22Rv1 (cell line): ENCODE results near the gene SGPL1.

Experiments
- H3K27ac ChIP-seq: fragments of 450-650 bp; 2 replicates; pipeline ENCODE4 v1.5.1; 2017
- ZFX ChIP-seq: fragments of 450-650 bp; IDR thresholded peaks from 2 replicates; pipeline ENCODE4 v1.6.1; 2017; ENCODE audit warnings: antibody characterized with exemption, borderline replicate concordance
- TF ChIP-seq, protein P1 (sequence below): fragments of 450-650 bp; IDR thresholded peaks from 2 replicates; pipeline ENCODE4 v1.5.1; 2017; ENCODE audit warnings: mild to moderate bottlenecking

SGPL1 gene

DNA sequence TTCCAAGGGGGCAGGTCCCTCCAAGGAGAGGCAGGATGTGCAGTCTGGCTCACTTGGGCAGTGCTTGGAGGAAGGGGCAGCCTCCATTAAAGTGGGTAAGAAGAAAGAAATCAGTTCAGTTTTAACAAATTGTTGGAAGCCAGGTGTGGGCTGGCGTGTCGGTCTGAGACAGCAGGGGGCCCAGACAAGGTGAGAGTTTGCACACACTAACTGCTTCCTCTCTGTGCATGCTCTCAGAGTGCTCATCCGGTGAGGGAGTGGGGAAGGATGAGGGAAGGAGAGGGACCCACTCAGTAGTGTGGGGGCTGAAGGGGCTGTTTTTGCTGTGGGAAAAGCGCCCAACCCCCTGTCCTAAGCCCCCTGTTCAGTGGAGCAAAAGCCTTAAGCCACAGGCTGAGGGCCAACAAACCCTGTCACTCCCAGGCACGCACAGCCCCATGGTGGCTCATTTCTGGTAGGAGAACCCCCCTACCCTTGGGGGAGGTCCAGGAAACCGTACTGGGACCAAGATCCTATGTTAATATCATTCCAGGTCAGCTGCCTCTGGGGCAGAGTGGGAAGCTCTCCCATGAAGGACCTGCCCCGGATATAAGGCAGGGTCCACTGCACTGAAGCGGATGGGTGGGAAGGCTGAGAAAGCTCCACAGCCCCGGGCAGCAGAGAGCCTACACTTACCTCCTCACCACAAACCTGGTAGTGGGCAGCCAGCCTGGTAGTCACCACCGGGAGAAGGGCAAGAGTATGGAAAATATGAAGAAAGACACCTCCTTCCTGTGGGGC is 77.7 kb downstream of the SGPL1 start:
- H3K27ac ChIP-seq, result no peak overlapping the region
- no peak for TF ChIP-seq ZFX
- TF ChIP-seq, protein P1, sequence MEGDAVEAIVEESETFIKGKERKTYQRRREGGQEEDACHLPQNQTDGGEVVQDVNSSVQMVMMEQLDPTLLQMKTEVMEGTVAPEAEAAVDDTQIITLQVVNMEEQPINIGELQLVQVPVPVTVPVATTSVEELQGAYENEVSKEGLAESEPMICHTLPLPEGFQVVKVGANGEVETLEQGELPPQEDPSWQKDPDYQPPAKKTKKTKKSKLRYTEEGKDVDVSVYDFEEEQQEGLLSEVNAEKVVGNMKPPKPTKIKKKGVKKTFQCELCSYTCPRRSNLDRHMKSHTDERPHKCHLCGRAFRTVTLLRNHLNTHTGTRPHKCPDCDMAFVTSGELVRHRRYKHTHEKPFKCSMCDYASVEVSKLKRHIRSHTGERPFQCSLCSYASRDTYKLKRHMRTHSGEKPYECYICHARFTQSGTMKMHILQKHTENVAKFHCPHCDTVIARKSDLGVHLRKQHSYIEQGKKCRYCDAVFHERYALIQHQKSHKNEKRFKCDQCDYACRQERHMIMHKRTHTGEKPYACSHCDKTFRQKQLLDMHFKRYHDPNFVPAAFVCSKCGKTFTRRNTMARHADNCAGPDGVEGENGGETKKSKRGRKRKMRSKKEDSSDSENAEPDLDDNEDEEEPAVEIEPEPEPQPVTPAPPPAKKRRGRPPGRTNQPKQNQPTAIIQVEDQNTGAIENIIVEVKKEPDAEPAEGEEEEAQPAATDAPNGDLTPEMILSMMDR, result no peak

DNA sequence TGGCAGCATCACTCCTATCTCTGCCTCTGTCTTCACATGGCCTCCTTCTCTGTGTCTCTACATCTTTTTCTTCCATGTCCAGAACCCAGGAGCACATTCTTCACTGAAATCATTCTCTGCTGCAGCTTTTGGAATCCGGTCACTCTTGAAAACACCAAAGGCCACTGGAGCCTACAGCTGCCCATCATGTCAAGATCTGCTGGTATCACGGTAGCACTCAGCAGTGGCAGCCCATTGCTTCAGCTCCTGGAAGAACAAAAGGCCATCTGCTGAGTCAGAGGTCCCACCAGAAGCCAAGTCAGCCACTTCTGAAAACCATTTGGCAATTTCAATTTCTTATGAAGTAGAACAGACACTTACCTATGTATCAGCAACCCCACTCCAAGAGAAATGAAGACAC is 78.7 kb downstream of the SGPL1 start:
- no peak overlapping the region for H3K27ac ChIP-seq
- no peak for TF ChIP-seq ZFX
- TF ChIP-seq, protein P1, result no peak

- TF ChIP-seq ZFX, result no peak
- TF ChIP-seq, protein P1, result no peak
- H3K27ac ChIP-seq, result no peak overlapping the region
Measured at GRCh38 chr10:70896551-70896950, 80.8 kb downstream of the SGPL1 start.

- no peak overlapping the region for H3K27ac ChIP-seq
- TF ChIP-seq, protein P1, result no peak
- TF ChIP-seq ZFX, result no peak
Measured at GRCh38 chr10:70898687-70899086, 82.9 kb downstream of the SGPL1 start.

GRCh38 chr10:70899096-70899495 is 83.3 kb downstream of the SGPL1 start:
- no peak for TF ChIP-seq ZFX
- TF ChIP-seq, protein P1, result no peak

GRCh38 chr10:70901276-70901878 is 85.6 kb downstream of the SGPL1 start:
- no peak overlapping the region for H3K27ac ChIP-seq
- no peak for TF ChIP-seq ZFX
- TF ChIP-seq, protein P1, result no peak

More at GRCh38 chr10:70899096-70899495, 83.3 kb downstream of the SGPL1 start:
- no peak overlapping the region for H3K27ac ChIP-seq

- TF ChIP-seq, protein P1, result no peak
- no peak for TF ChIP-seq ZFX
Measured at GRCh38 chr10:70902661-70903261, 87.0 kb downstream of the SGPL1 start.

More at GRCh38 chr10:70902661-70903261, 87.0 kb downstream of the SGPL1 start:
- no peak overlapping the region for H3K27ac ChIP-seq
